Esophagus squamous epithelium (tissue), 5 donors: ENCODE results near the gene PEAK1. TPM values are rescaled to one million over a fixed set of nuclear protein-coding genes. Genes with fewer than 3 reads are reported as not detected.
"Not testable (repeated sequence)": the region's sequence is repeated elsewhere in the genome, so short reads cannot be mapped to it uniquely, and the experiment has no call there.

ENCODE experiments used
- DNase-seq: peaks from one replicate; lab custom pipeline; 2025; lab: John Stamatoyannopoulos, UW
- H3K27ac ChIP-seq, 4 donors: fragments of 200-600 bp; sonication (generic); one replicate each; pipeline ENCODE4 v1.5.1; 2016 to 2019; ENCODE audit warnings: mild to moderate bottlenecking in 1 of 4
- H3K27me3 ChIP-seq, 4 donors: fragments of 200-600 bp; sonication (generic); 1 replicate in 3 of 4; 2 replicates in 1 of 4; pipeline versions ENCODE4 v1.5.1 to v1.6.0; 2017 to 2021; ENCODE audit warnings: antibody characterized with exemption in 1 of 4
- H3K36me3 ChIP-seq, 3 donors: fragments of 200-600 bp; sonication (generic); one replicate each; pipeline ENCODE4 v1.5.1; 2016 to 2019
- H3K4me1 ChIP-seq, 3 donors: fragments of 200-600 bp; sonication (generic); one replicate each; pipeline ENCODE4 v1.5.1; 2017 to 2019
- H3K4me3 ChIP-seq, 4 donors: fragments of 200-600 bp; sonication (generic); 1 replicate in 3 of 4; 2 replicates in 1 of 4; pipeline ENCODE4 v1.5.1; 2016 to 2019; ENCODE audit warnings: mild to moderate bottlenecking in 2 of 4, moderate library complexity in 1 of 4
- H3K9me3 ChIP-seq, 3 donors: fragments of 200-600 bp; sonication (generic); one replicate each; pipeline ENCODE4 v1.5.1; 2016 to 2019
- POLR2A ChIP-seq, 4 donors: fragments of 450-650 bp; IDR thresholded peaks; one replicate each; pipeline ENCODE4 v1.6.1; 2017; ENCODE audit warnings: antibody characterized with exemption in 4 of 4, mild to moderate bottlenecking in 4 of 4, moderate library complexity in 3 of 4
- WGBS, 2 donors: methylation state at CpG; one replicate each; pipeline ENCODE4 v1.1.5; 2018; 5-methylcytosine and 5-hydroxymethylcytosine counted together
- intact Hi-C: fragments of 100-400 bp; cut with DNase I; formaldehyde crosslinking; loops from one replicate; pipeline ENCODE4 v1.15.0; 2022
- total RNA-seq, 4 donors: library from RNA; depleted of rRNA; stranded (reverse); fragments of >200 nt; gene quantifications; one replicate each; pipeline ENCODE4 v1.1.0, GENCODE V29; 2016
- TF ChIP-seq, protein P1 (sequence below), 6 experiments: fragments of 450-650 bp in 4 of 6; fragments of 200-600 bp in 2 of 6; sonication (generic) in 2 of 6; IDR thresholded peaks; one replicate each; pipeline ENCODE4 v1.5.1; 2016 to 2019; ENCODE audit warnings: antibody characterized with exemption in 6 of 6, mild to moderate bottlenecking in 4 of 6, moderate library complexity in 4 of 6
- donor health status: DM: yes; HTN: yes; CAD: no.

PEAK1 gene
- total RNA-seq, 4 donors from 2014 or later = 8.6 to 47.3 (median 14.0) TPM

DNA sequence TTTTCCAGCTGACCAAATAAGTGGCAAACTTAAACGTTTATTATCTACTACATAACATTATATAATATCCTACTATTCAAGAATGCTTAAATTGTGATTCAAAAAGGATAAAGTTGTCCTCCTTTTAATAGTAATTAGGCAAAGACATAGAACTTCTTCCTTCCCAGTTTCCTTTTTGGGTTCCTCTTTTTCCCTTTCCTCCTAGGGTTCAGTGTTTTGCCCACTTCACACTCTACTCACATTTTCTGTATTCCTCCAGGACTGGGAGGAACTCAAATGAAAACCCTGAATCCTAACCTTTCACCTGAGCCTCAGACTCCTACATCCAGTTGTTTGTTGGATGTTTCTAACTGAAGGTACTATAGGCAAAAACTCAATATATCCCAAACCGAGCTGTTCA, 132.5 kb downstream of the PEAK1 start:
- Histone ChIP-seq H3K4me3 (no peak overlapping the region), H3K9me3 (no peaks in the 10 kb centered on the region), H3K27ac (no peak overlapping the region), H3K36me3 (no peaks in the 10 kb centered on the region), H3K4me1 (no peaks in the 10 kb centered on the region), H3K27me3 (no peaks in the 10 kb centered on the region)
- TF ChIP-seq, protein P1, sequence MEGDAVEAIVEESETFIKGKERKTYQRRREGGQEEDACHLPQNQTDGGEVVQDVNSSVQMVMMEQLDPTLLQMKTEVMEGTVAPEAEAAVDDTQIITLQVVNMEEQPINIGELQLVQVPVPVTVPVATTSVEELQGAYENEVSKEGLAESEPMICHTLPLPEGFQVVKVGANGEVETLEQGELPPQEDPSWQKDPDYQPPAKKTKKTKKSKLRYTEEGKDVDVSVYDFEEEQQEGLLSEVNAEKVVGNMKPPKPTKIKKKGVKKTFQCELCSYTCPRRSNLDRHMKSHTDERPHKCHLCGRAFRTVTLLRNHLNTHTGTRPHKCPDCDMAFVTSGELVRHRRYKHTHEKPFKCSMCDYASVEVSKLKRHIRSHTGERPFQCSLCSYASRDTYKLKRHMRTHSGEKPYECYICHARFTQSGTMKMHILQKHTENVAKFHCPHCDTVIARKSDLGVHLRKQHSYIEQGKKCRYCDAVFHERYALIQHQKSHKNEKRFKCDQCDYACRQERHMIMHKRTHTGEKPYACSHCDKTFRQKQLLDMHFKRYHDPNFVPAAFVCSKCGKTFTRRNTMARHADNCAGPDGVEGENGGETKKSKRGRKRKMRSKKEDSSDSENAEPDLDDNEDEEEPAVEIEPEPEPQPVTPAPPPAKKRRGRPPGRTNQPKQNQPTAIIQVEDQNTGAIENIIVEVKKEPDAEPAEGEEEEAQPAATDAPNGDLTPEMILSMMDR (IDR thresholded peaks at IDR 0.05) = no peak
- no peak for TF ChIP-seq POLR2A (IDR thresholded peaks at IDR 0.05)
- intact Hi-C loops = no loop called here
- WGBS, 2 donors = 81 to 86% methylated on average over 2 of the region's 2 CpGs
- DNase-seq = no peak

DNA sequence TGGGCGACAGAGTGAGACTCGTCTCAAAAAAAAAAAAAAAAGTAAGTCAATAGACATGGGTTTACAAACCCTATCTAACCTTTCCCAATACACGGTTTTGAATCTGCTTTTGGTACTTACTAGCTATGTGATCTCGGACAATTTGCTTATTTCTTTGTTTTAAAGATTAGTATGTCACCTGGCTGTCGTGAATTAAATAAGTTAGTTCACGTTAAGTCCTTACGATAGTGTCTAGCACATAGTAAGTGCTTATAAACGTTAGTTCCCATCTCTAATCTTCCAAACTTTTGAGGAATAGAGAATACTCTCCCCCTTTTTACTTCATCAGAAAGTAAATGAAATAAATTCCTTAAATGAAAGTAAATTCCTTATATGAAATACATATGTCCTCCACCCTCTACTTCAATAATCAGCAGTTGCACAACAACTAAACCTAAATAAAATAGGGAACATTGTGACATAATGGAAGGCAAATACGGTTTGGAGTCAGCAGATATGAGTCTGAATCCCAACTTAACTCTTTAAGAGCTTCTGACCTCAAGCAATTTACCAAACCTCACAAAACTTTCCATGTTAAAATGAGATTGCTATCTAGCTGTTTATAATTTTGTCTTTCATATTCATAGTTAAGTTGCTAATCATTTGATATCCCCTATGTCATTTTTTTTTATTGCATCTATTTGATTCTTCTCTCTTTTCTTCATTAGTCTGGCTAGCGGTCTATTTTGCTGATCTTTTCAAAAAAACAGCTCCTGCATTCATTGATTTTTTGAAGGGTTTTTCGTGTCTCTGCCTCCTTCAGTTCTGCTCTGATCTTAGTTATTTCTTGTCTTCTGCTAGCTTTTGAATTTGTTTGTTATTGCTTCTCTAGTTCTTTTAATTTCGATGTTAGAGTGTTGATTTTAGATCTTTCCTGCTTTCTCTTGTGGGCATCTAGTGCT, 134.6 kb downstream of the PEAK1 start:
- Histone ChIP-seq H3K36me3 (no peaks in the 10 kb centered on the region), H3K9me3 (no peaks in the 10 kb centered on the region), H3K27me3 (no peaks in the 10 kb centered on the region), H3K27ac (no peak overlapping the region), H3K4me1 (no peaks in the 10 kb centered on the region), H3K4me3 (no peak overlapping the region)
- intact Hi-C loops = no loop called here
- DNase-seq = no peak
- TF ChIP-seq POLR2A (IDR thresholded peaks at IDR 0.05) = no peak
- TF ChIP-seq, protein P1 (IDR thresholded peaks at IDR 0.05) = no peak
- WGBS, 2 donors = 86 to 87% methylated on average over 12 of the region's 12 CpGs

DNA sequence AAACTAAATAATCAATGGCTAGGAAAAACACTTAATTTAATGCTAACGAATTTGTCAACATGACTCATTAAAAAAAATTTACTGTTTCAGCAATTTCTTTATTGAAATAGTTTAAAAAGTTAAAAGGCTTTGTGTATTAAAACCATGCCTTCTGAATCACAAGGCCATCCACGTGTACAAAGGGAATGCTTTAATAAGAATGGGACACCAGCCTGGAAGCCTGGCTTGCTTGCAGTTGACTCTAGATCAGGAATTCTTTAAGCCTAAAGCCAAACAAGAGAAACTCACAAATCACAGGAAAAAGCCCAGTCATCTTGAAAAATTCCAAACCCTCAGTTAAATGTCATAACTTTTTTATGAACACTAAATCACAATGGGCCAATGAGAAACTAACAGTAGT, 137.6 kb downstream of the PEAK1 start:
- Histone ChIP-seq H3K4me1 (no peaks in the 10 kb centered on the region), H3K36me3 (no peaks in the 10 kb centered on the region), H3K27ac (no peak overlapping the region), H3K4me3 (no peak overlapping the region), H3K9me3 (no peaks in the 10 kb centered on the region), H3K27me3 (no peaks in the 10 kb centered on the region)
- DNase-seq = no peak
- intact Hi-C loops = no loop called here
- no peak for TF ChIP-seq POLR2A (IDR thresholded peaks at IDR 0.05)
- TF ChIP-seq, protein P1 (IDR thresholded peaks at IDR 0.05) = no peak
- 34 to 49% methylated on average over 2 of the region's 2 CpGs for WGBS, 2 donors

DNA sequence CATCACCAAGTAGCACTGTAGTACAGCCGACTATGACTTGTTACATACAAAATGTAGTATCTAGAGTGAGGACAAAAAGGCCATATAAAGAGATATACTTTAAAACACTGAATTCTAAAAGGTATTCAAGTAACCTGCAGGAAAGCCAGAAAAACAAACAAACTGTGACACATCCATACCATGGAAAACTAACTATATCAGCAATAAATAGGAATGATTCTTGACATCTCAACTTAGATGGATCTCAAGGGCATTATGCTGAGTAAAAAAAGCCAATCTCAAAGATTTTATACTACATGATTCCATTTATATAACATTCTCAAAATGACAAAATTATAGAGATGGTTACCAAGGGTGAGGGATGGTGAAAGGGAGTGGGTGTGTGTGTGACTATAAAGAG, 143.0 kb downstream of the PEAK1 start:
- intact Hi-C loops = no loop called here
- H3K4me1 ChIP-seq = no peaks in the 10 kb centered on the region
- no peaks in the 10 kb centered on the region for H3K27me3 ChIP-seq
- 85 to 96% methylated on average over 1 of the region's 1 CpG for WGBS, 2 donors
- peaks cover 0 to 11% (median 0%) of the 10 kb centered on the region in 3 donors for H3K36me3 ChIP-seq
- DNase-seq = no peak
- no peak overlapping the region for H3K4me3 ChIP-seq
- H3K27ac ChIP-seq = no peak overlapping the region
- no peaks in the 10 kb centered on the region for H3K9me3 ChIP-seq
- TF ChIP-seq, protein P1 (IDR thresholded peaks at IDR 0.05) = no peak
- no peak for TF ChIP-seq POLR2A (IDR thresholded peaks at IDR 0.05)

DNA sequence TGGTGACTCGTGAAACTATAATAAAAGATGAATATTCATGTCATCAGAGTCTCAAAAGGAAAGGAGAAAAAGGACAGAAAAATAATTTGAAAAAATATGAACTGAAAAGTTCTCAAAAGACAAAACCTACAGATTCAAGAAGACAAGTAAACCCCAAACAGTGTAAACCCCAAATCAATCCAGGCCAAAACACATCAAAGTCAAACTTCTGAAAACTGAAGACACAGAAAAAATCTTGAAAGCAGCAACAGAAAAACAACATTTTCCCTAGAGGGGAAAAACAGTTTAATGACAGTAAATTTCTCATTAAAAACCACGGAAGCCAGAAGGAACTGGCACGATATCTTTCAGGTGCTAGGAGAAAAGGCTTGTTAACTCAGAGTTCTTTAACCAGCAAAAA, 143.8 kb downstream of the PEAK1 start:
- no peak for DNase-seq
- Histone ChIP-seq H3K36me3 (peaks cover 0 to 11% (median 0%) of the 10 kb centered on the region in 3 donors), H3K27ac (no peak overlapping the region), H3K4me3 (no peak overlapping the region), H3K4me1 (no peaks in the 10 kb centered on the region), H3K9me3 (no peaks in the 10 kb centered on the region), H3K27me3 (no peaks in the 10 kb centered on the region)
- TF ChIP-seq, protein P1 (IDR thresholded peaks at IDR 0.05) = no peak
- TF ChIP-seq POLR2A (IDR thresholded peaks at IDR 0.05) = no peak
- WGBS, 2 donors = 60 to 73% methylated on average over 3 of the region's 3 CpGs
- intact Hi-C loops = no loop called here

DNA sequence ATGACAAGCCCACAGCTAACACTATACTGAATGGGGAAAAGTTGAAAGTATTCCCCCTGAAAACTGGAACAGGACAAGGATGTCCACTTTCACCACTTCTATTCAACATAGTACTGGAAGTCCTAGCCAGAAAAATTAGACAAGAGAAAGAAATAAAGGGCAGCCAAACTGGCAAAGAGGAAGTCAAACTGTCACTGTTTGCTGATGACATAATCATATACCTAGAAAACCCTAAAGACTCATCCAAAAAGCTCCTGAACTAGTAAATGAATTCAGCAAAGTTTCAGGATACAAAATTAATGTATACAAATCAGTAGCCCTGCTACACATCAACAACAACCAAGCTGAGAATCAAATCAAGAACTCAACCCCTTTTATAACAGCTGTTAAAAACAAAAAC, 146.8 kb downstream of the PEAK1 start:
- intact Hi-C loops, H3K27ac ChIP-seq, H3K27me3 ChIP-seq: not testable (repeated sequence)

More for the DNA sequence above, 146.8 kb downstream of the PEAK1 start:
- DNase-seq, H3K9me3 ChIP-seq, H3K4me3 ChIP-seq, H3K4me1 ChIP-seq: not testable (repeated sequence)
- peaks cover 0 to 11% (median 0%) of the 10 kb centered on the region in 3 donors for H3K36me3 ChIP-seq
